Ecto neural progenitor cell (in vitro differentiated cells): ENCODE results near the gene MDGA2.
"Not testable (repeated sequence)": the region's sequence is repeated elsewhere in the genome, so short reads cannot be mapped to it uniquely, and the experiment has no call there.

Experiments
- DNase-seq: peaks from one replicate; pipeline ENCODE4 v3.0.0-alpha.2; 2018; ENCODE audit warnings: low spot score

Gene MDGA2

DNA sequence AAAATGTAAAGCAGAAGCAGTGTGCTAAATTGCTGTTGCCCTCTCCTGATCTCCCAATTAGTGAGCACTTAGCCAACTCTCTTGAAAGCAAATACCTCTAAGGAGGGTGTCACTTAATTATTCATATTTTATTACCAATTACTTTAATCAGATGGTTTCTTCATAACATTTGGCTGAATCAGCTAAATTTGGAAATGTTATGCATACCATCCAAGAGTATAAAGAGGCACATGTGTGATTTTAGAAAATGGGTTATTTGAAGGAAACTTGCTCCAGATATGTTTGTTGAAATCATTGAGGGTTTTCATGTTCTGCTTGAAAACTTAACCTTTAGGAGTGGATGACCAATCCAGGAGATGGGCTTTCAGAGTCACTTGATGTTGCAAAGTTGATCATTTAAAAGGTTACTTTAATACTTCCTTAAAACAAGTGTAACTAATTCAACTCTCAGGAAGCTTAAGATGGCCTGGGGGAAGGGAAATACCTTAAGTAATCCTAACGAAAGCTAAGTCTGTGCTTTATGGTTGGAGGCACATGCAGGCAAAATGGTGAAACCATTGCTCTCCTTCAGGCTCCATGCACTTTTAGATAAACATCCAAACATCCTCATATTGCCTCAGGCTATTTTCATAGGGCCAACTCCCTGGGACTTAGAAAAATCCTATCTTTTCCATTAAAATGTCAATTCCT lies 434.5 kb downstream of the MDGA2 start:
- DNase-seq, result no peak

DNA sequence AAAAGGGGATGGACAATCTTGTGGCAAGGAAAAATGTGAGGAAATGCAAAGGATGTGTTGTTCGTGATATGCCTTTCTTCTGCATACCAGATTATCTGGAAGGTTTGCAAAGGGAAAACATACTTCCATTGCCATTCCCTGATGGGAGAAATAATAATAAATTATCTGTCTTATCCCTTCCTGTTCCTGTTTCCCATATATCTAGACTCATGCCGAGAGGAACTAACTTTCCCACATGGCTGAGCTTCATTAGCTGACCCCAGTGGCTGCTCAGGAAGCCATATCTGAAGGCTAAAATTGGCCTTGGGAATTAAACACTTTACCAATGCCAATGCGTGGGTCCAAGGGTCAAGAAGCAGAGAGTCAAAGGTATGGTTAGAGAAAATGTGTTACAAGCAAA lies 439.8 kb downstream of the MDGA2 start:
- DNase-seq, result no peak

DNA sequence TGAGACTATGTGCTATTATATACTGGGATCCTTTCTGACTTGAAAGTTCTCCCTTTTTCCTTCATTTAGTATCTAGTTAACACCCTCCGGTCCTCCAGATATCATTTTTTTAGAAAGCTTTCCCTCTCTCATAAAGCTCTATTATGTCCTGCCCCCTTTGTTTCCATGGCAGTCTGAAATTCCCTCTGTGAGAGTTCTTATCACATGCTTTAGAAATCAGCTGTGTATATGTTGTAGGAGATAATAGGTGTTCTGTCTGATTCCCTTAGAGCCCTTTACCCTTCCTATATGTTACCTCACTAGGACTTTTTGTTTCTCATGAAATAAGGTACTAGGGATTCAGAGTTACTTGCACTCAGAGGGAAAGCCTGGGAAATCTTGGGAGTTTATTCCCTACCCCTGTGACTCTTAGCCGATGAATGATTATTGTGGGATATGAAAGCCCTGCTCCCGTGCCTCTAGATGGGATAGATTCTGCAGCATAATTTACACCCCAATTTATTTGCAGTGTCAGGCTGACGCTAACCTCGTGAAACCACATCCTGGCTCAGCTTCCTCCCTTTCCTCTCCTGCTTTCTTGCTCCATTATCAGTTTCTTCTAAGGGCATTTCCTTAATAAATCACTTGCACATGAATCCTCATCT lies 448.4 kb downstream of the MDGA2 start:
- DNase-seq, result no peak

DNA sequence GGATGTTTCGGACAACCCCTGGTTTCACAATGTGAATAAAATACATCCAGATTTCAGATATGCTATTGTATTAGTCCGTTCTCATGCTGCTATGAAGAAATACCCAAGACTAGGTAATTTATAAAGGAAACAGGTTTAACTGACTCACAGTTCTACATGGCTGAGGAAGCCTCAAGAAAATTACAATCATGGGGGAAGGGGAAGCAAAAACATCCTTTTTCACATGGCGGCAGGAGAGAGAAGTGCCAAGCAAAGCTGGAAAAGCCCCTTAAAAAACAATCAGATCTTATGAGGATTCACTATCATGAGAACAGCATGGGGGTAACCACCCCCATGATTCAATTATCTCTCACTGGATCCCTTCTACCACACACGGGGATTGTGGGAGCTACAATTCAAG lies 451.7 kb downstream of the MDGA2 start:
- no peak for DNase-seq

DNA sequence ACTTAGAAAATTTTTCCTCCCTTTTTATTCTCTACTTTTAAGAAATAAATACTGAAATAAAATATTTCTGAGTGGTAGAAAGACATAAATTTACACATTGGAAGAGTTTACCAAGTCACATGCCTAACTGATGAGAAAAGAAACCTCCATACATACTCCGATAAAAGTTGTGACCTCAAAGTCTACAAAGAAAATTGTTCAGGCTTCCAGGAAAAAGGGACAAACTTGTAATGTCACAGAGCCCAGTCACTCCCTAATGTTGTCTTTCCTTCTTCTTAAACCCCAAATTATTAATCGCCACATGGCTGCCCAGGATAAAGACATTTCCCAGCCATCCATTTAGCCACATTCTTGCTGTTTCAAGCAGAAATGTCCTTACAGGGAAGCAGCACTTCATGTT lies 455.3 kb downstream of the MDGA2 start:
- no peak for DNase-seq

DNA sequence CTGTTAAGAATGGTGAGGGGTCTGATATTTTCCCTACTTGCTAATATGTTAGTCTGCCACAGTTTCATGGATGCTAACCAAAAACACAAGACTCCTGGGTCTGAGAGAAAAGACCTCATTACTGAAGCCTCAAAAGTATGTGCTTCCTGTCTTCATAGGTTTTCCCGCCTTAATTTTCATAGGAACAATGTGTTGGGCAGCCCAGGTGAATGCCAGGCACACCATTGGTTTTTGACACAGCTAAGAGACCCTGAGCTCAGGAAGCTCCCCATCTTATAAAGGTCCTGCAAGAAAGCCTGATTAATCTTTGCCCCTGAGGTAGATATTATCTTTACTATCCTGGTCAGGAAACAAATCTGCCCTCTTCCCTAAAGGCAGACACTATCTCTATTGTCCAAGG lies 464.1 kb downstream of the MDGA2 start:
- no peak for DNase-seq

DNA sequence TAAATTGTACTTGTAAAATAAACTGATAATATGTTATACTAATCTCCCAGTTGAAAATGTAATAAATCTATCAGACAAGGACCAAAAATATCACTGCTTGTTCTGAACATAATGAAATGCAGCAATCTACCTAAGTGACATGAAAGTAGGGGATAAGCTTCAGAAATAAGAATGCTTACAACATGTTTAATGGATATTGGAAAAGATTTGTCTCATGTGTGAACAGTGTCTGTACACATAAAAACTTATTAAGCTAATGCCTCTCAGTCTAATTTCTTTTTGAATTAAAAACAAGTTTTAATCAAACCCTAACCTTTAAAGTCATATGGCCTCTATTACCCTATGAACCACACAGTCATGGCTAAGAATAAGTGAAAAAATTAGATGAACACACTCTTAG lies 465.3 kb downstream of the MDGA2 start:
- no peak for DNase-seq

DNA sequence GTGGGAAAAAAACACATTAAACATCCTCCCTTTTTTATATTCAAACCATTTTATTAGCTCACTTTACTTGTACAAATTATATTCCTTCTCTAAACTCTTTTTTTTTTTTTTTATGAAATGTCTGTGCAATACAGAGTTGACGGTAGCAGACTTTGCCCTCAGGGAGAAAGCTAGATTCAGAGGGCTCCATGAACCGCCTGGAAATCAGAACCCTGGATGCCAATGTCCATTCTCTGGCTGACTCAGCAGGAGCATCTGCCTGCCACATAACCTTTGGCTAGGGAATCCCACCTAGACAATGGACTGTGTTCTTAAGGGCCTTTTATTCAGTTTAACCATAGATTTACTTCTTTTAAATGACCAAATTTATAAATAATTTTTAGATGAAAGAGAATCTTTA lies 467.0 kb downstream of the MDGA2 start:
- no peak for DNase-seq

DNA sequence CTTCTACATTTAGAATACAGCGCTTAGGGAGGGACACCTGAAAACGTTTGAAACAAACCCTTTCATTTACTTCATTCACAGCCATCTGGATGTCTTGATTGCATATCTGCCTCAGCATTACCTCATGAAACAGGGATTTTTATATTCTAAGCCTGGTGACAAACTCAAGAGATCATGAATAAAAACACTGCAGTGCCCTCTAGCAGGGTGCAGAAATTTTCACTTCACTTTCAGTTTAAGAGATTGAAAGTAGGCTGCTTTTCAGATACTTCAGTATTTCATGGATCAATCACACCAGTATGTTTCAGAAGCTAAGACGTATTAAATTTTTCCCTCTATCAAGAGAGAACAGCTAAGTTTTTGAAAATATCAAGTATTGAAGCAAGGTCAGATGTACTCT lies 467.8 kb downstream of the MDGA2 start:
- no peak for DNase-seq

DNA sequence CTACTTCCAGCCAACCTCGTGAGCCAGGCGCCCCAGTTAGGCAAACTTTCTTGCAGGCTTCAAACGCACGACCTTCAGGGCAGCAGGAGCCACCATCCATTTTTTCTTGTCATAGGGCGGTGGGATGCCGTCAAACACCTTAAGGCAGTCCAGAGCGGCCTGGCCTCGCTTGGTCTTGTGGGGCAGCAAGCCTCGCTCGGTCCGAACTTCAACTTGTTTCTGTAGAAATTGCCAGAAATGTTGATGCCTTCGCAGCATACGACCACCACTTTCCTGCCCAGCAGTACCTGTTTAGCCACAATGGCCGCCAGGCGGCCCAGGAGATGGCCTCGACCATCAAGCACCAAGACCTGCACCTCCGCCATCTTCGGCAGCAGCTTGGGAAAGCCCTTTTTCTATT lies 474.7 kb downstream of the MDGA2 start:
- DNase-seq, result no peak

DNA sequence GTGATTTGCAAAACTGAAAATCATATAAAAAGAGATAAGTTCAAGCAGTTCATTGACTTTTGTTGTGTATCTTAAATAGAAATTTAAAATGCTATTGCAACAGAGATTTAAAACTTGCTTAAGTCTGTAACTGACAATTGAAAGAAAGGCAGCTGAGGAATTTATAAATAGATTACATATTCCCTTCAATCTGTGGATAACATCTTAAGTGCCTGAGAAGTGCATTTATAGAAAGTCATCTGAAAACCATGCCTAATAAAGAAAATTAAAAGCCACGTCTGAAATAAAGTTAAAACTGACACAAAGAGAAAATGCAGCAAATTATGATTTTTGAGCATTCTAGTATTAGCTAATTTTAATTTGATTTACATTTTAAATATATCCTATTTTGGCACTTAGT lies 479.8 kb downstream of the MDGA2 start:
- DNase-seq, result no peak

DNA sequence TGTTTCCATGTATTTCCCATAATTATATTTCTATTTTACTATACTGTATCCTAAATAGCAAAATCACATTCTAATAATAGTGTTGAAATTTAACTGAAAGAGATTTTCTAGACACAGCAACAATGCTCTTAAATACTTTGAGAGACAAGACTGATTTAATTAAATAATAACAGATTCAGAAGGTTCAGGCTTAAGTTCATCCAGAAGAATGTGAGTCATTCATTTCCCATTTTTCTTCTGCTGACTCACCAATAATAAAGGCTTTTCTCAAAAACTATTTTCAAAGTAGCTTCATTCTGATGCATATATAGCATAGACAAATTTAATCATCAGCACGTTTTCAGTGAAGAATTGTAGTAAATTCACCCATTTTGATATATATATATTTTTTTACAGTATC lies 481.4 kb downstream of the MDGA2 start:
- no peak for DNase-seq

DNA sequence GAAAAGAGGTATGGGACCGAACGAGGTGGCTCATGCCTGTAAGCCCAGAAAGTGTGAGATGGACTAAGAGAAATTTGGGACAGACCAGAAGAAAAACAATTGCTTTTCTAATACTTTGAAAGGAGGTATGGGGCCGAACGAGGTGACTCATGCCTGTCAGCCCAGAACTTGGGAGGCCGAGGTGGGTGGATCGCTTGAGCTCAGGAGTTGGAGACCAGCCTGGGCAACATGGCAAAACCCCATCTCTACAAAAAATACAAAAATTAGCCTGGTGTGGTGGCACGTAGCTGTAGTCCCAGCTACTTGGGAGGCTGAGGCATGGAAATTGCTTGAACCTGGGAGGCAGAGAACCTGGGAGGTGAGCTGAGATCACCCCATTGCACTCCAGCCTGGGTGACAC lies 483.2 kb downstream of the MDGA2 start:
- DNase-seq, result not testable (repeated sequence)

DNA sequence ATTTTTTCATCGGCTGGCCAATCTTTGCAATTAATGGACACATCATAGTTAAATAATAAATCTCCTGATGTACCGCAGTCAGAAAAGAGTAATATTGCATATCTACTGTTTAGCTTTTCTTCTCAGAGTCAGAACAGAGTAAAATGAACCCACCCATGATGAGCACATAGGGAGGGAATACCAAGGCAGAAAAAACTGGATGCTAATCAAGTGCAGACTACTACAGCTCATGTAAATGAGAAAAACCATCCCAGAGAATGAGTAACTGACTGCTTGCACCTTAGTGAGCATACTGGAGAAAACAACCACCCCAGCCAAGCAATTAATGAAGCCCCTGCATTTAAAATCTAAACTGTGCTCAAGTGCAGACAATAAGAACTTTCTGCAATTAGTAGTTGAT lies 483.7 kb downstream of the MDGA2 start:
- no peak for DNase-seq

DNA sequence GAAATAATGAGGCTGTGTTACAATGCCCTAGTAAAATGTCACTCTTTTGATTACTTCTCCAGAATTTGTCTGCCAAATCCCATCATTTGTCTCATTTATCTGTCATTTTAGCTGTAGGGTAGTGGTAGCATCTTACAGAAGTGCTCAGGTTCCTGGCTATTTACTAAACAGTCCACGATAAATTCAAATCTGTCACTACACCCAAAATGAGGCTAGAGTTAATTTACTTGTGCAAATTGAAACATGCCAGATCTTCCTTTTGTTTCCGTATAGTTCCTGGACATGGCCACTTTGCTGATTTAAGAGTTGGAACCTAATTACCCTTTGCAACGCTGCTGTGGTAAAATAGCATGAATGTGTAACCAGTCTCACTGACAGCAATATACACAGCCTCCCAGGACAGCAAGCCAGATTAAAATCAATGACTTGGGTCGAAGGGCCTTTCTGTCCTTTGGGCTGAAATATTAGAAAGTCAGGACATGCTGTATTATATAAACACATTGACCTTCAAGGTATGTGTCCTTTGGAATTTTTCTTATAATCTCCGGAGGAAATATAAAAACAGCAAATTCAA lies 485.4 kb downstream of the MDGA2 start:
- no peak for DNase-seq

DNA sequence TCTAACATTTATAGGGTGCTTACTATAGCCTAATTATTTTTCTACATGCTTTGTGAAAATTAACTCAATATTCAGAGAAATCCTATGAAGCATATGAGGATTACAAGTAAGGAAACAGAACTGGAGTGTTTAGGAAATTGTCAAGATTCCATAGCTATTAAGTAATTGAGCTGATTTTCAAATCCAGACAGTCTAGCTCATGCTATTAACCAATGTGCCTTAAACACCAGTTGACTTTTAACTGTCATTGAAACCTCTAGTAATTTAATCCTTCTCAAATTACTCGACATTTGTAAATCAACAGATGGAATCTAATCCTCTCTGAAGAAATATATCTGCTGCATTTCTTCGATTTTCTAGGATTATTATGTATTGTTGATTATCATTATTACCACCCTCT lies 488.9 kb downstream of the MDGA2 start:
- no peak for DNase-seq

DNA sequence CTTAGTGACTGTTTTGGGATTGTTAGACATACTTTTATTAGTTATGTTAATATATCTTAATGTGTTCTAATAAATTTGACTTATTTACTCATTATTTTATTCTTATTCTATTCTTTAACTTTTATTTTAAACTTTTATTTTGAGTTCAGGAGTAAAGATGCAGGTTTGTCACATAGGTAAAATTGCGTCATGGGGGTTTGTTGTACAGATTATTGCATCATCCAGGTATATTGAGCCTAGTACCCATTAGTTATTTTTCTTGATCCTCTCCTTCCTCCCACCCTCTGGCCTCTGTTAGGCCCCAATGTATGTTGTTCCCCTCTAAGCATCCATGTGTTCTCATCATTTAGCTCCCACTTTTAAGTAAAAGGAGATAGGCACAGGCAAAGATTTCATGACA lies 495.5 kb downstream of the MDGA2 start:
- no peak for DNase-seq

DNA sequence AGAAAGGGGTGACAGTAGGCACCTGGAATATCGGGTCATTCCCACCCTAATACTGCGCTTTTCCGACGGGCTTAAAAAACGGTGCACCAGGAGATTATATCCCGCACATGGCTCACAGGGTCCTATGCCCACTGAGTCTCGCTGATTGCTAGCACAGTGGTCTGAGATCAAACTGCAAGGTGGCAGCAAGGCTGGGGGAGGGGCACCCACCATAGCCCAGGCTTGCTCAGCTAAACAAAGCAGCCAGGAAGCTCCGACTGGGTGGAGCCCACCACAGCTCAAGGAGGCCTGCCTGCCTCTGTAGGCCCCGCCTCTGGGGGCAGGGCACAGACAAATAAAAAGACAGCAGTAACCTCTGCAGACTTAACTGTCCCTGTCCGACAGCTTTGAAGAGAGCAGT lies 503.5 kb downstream of the MDGA2 start:
- not testable (repeated sequence) for DNase-seq

DNA sequence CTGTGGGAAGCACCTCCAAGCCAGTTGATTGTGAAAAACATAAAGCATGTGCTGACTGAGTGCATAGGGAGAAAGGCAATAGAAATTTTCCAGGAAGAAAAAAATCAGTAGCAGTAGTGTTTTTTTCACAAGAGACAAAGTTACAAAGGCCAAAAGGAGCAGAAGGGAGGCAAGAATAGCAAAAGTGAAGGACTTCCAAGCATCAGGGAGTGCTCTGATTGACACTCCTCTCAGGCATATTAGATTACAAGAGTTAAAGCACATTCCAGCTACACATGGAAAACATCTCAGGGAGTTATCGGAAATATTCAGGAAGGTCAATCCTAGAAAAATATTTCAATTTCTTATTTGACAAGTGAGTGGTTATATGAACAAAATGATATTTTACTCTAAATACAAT lies 508.0 kb downstream of the MDGA2 start:
- DNase-seq, result no peak

DNA sequence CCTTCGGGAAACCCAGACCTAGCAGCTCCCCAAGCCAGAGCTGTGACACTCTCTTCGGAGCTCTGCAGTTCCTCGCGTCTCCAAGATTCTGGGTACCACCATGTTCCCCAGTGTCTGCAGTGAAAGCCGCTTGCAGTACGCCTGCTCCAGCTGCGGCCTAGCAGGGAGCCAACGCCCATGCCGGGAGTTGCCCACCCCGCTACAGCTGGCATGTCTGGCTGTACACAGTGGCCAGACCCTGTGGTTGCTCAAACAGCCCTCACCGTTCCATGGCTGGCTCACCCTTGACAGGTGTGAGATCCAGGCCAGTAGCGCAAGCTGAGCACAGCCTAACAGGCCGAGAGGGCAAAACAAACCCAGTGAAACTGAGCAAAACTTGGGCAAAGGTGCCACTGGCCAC lies 520.0 kb downstream of the MDGA2 start:
- no peak for DNase-seq

DNA sequence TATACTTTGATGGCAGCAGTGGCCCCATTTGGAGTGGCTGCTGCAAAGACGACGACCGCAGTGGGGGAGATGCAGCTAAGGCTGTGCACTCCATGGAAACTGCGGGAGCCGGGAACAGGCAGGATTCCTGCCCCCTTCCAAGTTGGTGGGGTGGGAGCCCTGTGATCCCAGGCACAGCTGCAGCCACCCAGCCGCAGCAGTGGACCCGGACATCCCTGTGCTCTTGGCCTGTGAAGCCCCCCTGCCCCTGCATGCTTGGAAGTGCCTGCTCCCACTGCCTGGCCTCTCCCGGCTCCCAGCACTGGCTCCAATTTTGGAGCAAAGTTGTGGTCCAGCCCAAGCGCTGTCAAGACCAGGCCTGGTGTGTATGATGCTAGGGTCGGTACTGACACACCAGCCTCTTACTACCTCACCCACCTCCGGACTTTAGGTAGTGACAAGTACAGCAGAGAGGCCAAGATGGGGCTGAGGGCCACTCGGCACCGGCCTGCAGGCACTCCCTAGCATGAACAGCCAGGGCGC lies 521.1 kb downstream of the MDGA2 start:
- DNase-seq, result no peak

DNA sequence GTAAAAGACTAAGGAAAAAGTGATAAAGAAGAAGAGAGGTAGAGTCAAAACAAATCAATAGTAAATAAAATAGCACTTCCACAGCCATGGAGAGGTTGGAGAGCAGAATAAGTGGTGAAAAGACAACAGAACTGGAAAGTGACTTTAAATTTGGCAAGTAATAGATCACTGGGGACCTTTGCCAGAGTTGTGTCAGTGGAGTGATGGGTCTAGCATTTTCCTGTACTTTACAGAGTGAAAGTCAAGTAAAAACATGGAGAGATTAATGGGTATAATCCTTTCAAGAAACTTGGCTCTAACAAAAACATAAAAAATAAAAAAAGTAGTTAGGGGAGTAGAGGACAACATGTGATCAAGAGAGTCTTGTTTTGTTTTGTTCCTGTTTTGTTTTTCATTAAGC lies 521.7 kb downstream of the MDGA2 start:
- DNase-seq, result no peak

DNA sequence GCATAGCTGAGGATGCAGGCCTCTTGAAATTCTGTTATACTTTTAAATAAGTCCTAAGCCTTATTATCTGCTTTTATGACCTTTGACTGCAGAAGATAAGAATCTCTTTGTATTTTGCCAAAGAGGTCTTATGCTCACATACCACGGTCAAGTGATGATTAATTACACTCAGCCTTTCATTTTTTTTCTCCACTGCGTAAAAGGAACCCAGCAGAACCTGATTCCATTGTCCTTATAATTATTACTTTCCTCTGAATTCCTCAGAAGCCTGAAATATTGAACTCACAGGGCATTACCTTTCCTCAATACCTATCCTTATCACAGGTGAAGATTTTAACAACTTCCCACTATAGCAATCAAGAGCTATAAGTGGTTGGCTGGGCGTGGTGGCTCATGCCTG lies 525.1 kb downstream of the MDGA2 start:
- DNase-seq, result no peak

DNA sequence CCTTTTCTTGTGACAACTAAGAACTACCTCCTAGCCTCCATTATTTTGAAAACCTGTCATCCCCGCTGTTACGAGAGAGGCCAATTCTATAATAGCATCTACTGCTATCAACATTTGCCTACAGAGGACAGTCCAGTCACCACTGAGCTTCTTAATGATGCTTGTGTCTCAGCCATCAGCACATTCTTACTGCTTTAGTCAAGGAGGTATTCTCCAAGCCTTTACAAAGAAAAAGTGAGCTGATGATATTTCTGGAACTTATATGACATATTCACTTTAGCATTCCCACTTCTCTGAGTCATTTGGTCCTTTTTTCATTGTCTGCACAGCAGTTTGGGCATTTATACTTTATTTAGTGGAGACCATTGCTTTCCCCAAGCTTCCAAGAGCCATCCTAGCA lies 526.1 kb downstream of the MDGA2 start:
- no peak for DNase-seq
